Cardiac muscle cell (in vitro differentiated cells and primary cell): Measurements from ENCODE around the gene CA5A. TPM values are rescaled to one million over a fixed set of nuclear protein-coding genes. Genes with fewer than 3 reads are reported as not detected.

Experiments used
- DNase-seq, 2 donors: peaks; one replicate each; pipeline versions ENCODE4 v3.0.0 to v3.0.0-alpha.2; 2010 to 2017; ENCODE audit warnings: low read depth in 1 of 2, low spot score in 1 of 2
- H3K27ac ChIP-seq: fragments of 200-600 bp; sonication (generic); 2 replicates; pipeline ENCODE4 v1.5.1; 2016
- H3K27me3 ChIP-seq: fragments of 200-600 bp; sonication (generic); 2 replicates; pipeline ENCODE4 v1.6.0; 2016; ENCODE audit warnings: control low read depth
- H3K36me3 ChIP-seq: fragments of 200-600 bp; sonication (generic); 2 replicates; pipeline ENCODE4 v1.5.1; 2016; ENCODE audit warnings: control low read depth
- H3K4me1 ChIP-seq: fragments of 200-600 bp; sonication (generic); 2 replicates; pipeline ENCODE4 v1.8.1; 2017; ENCODE audit warnings: low read depth, mild to moderate bottlenecking, mixed run types
- H3K4me3 ChIP-seq: fragments of 200-600 bp; sonication (generic); 2 replicates; pipeline ENCODE4 v1.5.1; 2016; ENCODE audit warnings: mild to moderate bottlenecking
- H3K9me3 ChIP-seq: fragments of 200-600 bp; sonication (generic); 2 replicates; pipeline ENCODE4 v1.5.1; 2017; ENCODE audit warnings: low read depth, mild to moderate bottlenecking, control low read depth
- polyA plus RNA-seq: library from polyadenylated mRNA; unstranded; fragments of >200 nt; fragmentation: Nextera tagmentation; extraction: Ambion mirVana; gene quantifications from 2 replicates; pipeline ENCODE4 v1.2.1, GENCODE V29; 2016
- total RNA-seq: library from RNA; depleted of rRNA; stranded (reverse); fragments of >200 nt; gene quantifications from 2 replicates; pipeline ENCODE4 v1.2.3, GENCODE V29; 2016
- TF ChIP-seq, protein P1 (sequence below): IDR thresholded peaks from 2 replicates; pipeline ENCODE4 v1.5.1; 2012; ENCODE audit warnings: low read depth, mild to moderate bottlenecking, low read length

Gene CA5A
- total and polyA plus RNA-seq, 2 experiments from 2014 or later, result not detected

DNA sequence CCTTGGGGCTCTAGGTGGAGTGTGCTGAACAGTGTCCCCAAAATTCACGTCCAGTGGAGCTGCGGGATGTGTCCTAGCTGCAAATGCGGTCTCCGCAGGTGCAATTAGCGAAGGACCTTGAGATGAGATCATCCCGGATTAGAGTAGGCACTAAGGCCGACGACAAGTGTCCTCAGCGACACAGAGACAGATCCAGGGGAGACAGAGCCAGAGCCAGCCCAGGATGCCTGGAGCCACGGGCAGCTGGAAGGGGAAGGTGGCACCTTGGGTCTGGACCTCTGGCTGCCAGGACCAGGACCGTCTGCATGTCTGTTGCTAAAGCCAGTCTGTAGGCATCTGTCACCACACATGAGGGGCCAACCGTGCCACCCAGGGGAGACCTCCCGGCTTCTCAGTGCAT is 91.5 kb downstream of the CA5A start:
- no peaks in the 10 kb centered on the region for H3K36me3 ChIP-seq
- TF ChIP-seq, protein P1, sequence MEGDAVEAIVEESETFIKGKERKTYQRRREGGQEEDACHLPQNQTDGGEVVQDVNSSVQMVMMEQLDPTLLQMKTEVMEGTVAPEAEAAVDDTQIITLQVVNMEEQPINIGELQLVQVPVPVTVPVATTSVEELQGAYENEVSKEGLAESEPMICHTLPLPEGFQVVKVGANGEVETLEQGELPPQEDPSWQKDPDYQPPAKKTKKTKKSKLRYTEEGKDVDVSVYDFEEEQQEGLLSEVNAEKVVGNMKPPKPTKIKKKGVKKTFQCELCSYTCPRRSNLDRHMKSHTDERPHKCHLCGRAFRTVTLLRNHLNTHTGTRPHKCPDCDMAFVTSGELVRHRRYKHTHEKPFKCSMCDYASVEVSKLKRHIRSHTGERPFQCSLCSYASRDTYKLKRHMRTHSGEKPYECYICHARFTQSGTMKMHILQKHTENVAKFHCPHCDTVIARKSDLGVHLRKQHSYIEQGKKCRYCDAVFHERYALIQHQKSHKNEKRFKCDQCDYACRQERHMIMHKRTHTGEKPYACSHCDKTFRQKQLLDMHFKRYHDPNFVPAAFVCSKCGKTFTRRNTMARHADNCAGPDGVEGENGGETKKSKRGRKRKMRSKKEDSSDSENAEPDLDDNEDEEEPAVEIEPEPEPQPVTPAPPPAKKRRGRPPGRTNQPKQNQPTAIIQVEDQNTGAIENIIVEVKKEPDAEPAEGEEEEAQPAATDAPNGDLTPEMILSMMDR, result no peak
- no peak overlapping the region for H3K27ac ChIP-seq
- no peaks in the 10 kb centered on the region for H3K27me3 ChIP-seq
- no peak for DNase-seq
- H3K9me3 ChIP-seq, result no peaks in the 10 kb centered on the region
- no peak overlapping the region for H3K4me3 ChIP-seq
- H3K4me1 ChIP-seq, result no peaks in the 10 kb centered on the region

DNA sequence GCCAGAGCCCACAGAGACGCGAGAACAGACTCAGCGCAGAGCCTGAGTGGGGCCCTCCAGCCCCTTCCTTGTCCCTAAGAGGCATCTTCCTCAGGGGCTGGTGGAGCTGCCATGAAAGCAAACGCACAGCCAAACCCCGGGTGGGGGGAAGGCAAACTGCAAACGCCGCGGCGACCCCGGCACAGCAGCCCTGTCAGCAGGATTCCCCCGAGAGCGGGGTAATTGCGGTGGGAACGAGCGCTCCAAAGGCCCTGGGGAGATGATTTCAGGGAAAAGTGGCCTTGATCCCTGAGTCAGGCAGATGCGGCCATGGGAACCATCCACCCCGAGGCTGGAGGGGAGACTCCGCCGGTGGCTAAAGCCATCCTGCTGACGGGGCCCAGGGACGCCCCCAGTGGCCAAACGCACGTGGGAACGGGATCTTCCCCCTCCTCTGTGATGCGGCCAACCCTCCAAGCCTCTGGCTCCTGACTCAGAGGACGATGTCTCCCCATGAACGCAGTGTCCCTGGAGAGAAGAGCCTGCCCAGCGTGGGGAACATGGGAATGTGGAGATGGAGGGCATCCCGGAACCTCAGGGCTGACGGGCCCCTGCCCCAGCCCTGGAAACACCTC is 92.1 kb downstream of the CA5A start:
- TF ChIP-seq, protein P1, result no peak
- Histone ChIP-seq H3K36me3 (no peaks in the 10 kb centered on the region), H3K27ac (no peak overlapping the region), H3K4me1 (no peaks in the 10 kb centered on the region), H3K9me3 (no peaks in the 10 kb centered on the region), H3K27me3 (no peaks in the 10 kb centered on the region), H3K4me3 (no peak overlapping the region)
- no peak for DNase-seq

DNA sequence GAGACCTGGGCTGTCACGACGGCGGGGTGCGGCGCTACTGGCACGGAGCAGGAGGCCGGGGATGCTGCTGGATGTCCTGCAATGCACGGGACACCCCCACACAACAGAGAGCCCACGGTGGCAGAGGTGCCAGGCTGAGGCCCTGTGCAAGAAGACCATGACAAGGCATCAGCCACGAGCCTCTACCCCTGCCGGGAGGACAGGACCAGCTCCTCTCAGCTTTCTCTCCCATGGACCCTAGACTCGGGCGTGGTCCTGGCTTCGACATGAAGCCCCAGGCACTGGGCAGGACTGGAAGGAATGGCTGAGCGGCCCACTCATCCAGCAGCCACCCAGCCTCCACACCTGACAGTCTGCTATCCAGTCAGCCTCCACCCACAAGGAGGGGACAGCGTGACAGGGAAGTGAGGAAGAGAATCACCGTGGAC is 92.6 kb downstream of the CA5A start:
- TF ChIP-seq, protein P1, result no peak
- H3K27ac ChIP-seq, result no peak overlapping the region
- DNase-seq, result no peak
- no peaks in the 10 kb centered on the region for H3K4me1 ChIP-seq
- no peaks in the 10 kb centered on the region for H3K27me3 ChIP-seq
- no peaks in the 10 kb centered on the region for H3K36me3 ChIP-seq
- H3K9me3 ChIP-seq, result no peaks in the 10 kb centered on the region
- H3K4me3 ChIP-seq, result no peak overlapping the region

DNA sequence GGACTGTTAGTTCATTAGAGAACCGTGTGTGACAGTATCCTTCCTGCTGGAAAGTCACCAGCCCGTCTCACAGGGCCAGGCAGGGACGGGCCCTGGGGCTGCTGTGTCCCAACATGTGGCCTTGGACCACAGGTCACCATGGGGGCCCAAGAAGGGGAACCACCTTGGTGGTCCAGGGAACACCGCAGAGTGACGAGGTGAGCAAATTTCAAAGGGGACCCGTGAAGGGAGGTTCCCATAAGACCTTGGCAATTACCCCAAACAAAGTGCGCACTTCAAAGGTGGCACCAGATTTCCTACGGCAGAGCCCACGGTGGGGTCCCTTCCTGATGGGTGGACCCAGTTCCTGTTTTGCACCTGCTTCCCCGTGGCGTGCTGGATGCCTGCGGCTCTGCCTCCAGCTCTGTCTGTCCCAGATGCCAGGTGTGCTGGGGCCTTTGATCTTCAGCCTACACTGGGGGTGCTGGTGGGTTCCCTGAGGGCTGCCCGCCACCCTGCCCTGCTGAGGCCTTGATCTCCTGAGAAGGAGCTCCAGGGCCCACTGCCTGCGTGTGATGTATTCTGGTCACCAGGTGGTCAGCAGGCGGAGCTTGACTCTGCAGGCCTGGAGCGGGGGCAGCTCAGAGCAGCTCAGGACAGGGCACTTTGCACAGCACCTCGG is 94.0 kb downstream of the CA5A start:
- Histone ChIP-seq H3K9me3 (no peaks in the 10 kb centered on the region), H3K27me3 (no peaks in the 10 kb centered on the region), H3K4me1 (no peaks in the 10 kb centered on the region), H3K4me3 (no peak overlapping the region), H3K36me3 (no peaks in the 10 kb centered on the region), H3K27ac (no peak overlapping the region)
- TF ChIP-seq, protein P1, result no peak
- DNase-seq, result no peak

DNA sequence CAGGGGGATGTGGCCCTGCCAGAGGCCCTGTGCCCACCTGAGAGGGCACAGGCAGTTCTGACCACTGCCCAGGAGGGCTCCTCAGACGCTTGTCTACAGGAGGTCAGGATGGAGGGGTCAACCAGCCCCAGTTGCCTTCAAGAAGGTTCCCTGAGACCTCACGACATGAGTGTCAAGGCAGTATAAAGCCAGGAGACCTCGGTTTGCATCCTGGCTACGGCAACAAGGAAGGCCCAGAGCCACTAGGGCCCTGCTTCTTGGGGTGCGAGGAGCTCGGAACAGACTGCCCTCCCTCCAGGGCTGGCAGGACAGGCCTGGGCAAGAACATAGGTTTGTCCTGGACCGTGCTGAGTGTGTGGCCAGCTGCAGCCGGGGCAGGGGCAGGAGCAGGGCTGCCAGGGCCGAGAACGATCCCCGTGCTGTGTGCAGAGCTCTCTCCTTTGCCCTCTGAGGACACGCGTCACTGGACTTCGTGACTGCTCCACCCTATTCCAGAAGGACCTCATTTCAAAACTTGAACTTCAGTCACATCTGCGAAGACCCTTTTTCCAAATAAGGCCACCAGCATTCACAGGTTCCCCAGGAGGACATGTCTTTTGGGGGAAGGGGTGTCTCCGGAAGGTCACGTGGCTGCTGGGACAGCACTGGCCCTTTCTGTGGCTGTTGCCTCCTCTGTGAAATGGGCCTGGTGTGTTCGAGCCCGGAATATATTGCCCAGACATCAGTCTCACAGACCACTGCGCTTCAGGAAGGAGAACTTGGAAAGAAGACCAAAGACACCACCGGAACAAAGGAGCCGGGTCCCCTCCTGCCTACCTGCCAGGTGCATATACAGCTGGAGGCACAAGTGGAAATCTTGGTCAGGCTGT is 94.8 kb downstream of the CA5A start:
- TF ChIP-seq, protein P1, result no peak
- Histone ChIP-seq H3K4me3 (no peak overlapping the region), H3K27ac (no peak overlapping the region), H3K9me3 (no peaks in the 10 kb centered on the region), H3K36me3 (no peaks in the 10 kb centered on the region), H3K27me3 (no peaks in the 10 kb centered on the region), H3K4me1 (no peaks in the 10 kb centered on the region)
- no peak for DNase-seq
